ENCODE results near the gene EHMT2. TPM values are rescaled to one million over a fixed set of nuclear protein-coding genes. Genes with fewer than 3 reads are reported as not detected.
"Not testable (repeated sequence)": the region's sequence is repeated elsewhere in the genome, so short reads cannot be mapped to it uniquely, and the experiment has no call there.

The EHMT2 gene
- polyA plus RNA-seq, 3 donors from 2014 or later = 18.8 to 52.1 (median 21.5) TPM

DNA sequence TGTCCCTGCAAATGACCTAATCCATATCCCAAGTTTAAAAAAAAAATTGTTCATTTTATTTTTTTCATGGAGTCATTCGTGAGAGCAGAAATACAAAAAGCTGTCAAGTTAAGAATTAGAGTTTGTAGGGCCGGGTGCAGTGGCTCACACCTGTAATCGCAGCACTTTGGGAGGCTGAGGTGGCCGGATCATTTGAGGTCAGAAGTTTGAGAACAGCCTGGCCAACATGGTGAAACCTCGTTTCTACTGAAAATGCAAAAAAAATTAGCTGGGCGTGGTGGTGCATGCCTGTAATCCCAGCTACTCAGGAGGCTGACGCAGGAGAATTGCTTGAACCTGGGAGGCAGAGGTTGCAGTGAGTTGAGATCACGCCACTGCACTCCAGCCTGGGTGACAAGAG, 9.2 kb upstream of the EHMT2 start:
- not testable (repeated sequence) for H3K9me3 Mint-ChIP-seq; H3K36me3 Mint-ChIP-seq; H3K27ac Mint-ChIP-seq; DNase-seq; H3K27me3 Mint-ChIP-seq (ENCODE audit: low read depth in 3 of 3); H3K4me3 Mint-ChIP-seq
- peaks cover 11% of the 10 kb centered on the region in 2 donors for H3K4me1 Mint-ChIP-seq

DNA sequence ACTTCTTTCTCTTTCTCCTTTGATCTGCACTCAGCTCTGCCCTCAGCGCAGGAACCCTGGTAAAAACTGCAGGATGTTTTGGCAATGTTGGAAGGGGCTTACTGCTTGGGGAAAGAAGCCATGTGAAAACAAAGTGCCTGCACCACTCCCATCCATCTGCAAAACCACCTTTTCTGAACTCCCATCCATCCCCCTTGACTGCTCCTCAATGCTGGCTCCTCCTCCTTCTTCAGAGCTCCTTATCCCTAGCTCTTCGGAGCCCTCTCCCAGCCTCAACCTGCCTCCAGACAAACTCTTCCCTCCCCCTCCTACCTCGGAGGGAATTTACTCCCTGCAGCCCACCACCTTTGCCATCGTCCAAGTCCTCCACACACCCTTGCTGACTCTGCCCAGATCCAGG, 8.6 kb upstream of the EHMT2 start:
- no peak overlapping the region for H3K4me3 Mint-ChIP-seq
- peaks cover 11 to 13% of the 10 kb centered on the region in 2 donors for H3K4me1 Mint-ChIP-seq
- H3K27me3 Mint-ChIP-seq (ENCODE audit: low read depth in 3 of 3) = peaks cover 3 to 8% (median 8%) of the 10 kb centered on the region in 3 donors
- H3K27ac Mint-ChIP-seq = peak overlapping the region in 1 of 6 donors; percentile 14
- DNase-seq = no peak
- no peaks in the 10 kb centered on the region for H3K36me3 Mint-ChIP-seq
- H3K9me3 Mint-ChIP-seq = no peaks in the 10 kb centered on the region

DNA sequence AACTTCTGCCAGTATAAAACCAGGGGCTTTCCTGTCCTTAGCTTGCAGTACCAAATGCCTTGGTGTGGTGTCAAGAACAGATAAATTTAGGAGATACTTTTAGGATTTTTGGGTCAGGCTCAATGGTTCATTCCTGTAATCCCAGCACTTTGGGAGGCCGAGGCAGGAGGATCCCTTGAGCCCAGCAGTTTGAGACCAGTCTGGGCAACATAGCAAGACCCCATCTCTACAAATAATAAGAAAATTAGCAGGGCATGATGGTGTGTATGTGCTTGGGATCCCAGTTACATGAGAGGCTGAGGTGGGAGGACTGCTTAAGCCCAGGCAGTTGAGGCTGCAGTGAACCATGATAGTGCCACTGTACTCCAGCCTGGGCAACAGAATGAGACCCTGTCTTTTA, 7.5 kb upstream of the EHMT2 start:
- no peak overlapping the region for H3K4me3 Mint-ChIP-seq
- no peaks in the 10 kb centered on the region for H3K36me3 Mint-ChIP-seq
- H3K9me3 Mint-ChIP-seq = no peaks in the 10 kb centered on the region
- no peak for DNase-seq
- peaks cover 7 to 9% (median 8%) of the 10 kb centered on the region in 3 donors for H3K27me3 Mint-ChIP-seq (ENCODE audit: low read depth in 3 of 3)
- H3K4me1 Mint-ChIP-seq = peaks cover 12 to 20% of the 10 kb centered on the region in 2 donors
- H3K27ac Mint-ChIP-seq = no peak overlapping the region

DNA sequence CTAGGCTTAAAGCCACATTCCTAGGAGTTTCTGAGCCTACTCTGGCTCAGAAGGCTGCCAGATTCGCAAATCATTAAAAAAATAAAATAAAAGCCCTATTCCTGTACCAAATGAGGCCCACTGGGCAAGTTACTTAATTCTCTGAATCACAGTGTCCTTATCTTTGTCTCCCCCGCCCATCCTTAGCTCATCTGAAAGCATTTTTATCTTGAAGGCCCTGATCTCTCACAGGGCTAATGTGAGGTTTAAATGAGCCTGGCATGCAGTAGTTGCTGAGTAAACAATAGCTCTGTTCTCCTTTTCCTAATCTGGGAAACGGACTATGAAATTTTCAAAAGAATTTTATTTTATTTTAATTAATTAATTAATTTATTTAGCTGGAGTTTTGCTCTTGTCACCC, 6.5 kb upstream of the EHMT2 start:
- peaks cover 10 to 12% (median 12%) of the 10 kb centered on the region in 3 donors for H3K27me3 Mint-ChIP-seq (ENCODE audit: low read depth in 3 of 3)
- peaks cover 23 to 30% of the 10 kb centered on the region in 2 donors for H3K4me1 Mint-ChIP-seq
- peak overlapping the region in 3 of 5 donors; percentile 19 to 61 (median 33) for H3K4me3 Mint-ChIP-seq
- H3K27ac Mint-ChIP-seq = peak overlapping the region in 1 of 6 donors; percentile 18
- no peaks in the 10 kb centered on the region for H3K9me3 Mint-ChIP-seq
- H3K36me3 Mint-ChIP-seq = no peaks in the 10 kb centered on the region
- DNase-seq = no peak

DNA sequence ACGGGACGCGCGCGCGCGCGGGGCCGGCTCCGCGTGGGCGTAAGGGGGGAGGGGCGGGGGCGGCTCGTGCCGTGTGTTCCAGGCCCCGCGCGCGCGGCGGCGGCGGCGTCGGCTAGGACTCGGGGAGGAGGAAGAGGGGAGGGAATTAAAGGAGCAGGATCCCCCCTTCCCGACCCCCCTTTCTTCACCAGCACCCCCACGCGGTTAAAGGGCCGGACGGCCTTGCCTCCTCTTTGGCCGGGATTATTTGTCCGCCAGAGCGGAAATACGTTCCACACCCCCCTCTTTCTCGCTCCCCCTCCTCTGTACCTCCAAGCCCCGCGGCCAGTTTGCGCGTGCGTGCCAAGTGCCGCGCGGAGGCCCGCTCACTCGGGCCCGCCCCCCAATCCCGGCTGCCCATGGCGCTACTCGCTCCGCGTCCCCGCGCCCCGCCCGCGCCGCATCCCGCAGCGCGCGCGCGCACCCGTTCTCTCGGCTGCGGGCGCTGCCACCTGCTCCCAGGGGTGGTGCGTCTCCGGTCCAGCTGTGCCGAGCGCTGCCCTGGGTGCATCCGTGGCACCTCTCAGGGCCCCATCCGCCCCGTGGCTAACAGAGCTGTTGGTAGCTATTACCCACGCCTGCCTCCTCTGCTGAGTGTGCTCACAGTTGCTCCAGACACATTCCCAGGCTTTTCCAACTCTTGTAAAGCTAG, 4.6 kb upstream of the EHMT2 start, which contains the start of gene ZBTB12:
TSS of gene ZBTB12 (minus strand) at position 134 of the 691 bp plus-strand sequence. CDS start 781 bp downstream, outside the sequence.
- Mint-ChIP-seq H3K4me1 (peaks cover 37 to 43% of the 10 kb centered on the region in 2 donors), H3K4me3 (peak within 1 kb of the TSS; percentile 84 to 91 (median 88)), H3K9me3 (no peaks in the 10 kb centered on the region), H3K36me3 (no peaks in the 10 kb centered on the region), H3K27me3 (ENCODE audit: low read depth in 3 of 3) (peaks cover 12 to 18% (median 15%) of the 10 kb centered on the region in 3 donors), H3K27ac (peak within 1 kb of the TSS; percentile 18 to 86 (median 81))
- peak; percentile 82 to 87 (median 83) for DNase-seq

DNA sequence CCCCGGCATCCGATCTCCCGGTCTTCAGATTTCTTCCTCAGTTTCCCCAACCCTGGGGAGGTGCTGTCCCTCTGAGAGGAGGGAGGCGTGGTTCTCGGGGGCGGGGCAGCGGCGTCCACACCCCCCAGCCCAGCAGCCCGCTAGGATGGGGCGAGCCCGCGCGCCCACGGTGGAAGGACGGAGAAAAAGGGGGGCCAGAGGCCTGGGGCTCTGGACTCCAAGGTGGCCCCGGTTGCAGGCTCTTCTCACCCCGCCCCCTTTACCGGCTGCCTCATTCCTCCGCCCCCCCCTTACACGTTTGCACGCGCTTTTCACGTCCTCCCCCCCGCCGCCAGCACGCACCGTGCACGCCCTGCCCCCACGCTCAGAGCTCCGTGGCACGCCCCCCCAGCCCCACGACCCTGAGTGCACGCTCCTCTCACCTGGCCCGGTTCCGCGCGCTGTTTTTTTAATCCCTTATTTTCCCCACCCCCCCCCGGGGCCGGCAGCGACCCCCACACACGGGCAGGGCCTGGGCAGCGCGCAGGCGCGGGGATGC, 4.0 kb upstream of the EHMT2 start:
- Mint-ChIP-seq H3K4me1 (peaks cover 40 to 45% of the 10 kb centered on the region in 2 donors), H3K27me3 (ENCODE audit: low read depth in 3 of 3) (peaks cover 12 to 18% (median 15%) of the 10 kb centered on the region in 3 donors), H3K4me3 (peak overlapping the region; percentile 56 to 86 (median 70)), H3K36me3 (no peaks in the 10 kb centered on the region), H3K27ac (peak overlapping the region in 2 of 6 donors; percentile 7 to 50), H3K9me3 (no peaks in the 10 kb centered on the region)
- DNase-seq = peak; percentile 38 to 57 (median 52)

DNA sequence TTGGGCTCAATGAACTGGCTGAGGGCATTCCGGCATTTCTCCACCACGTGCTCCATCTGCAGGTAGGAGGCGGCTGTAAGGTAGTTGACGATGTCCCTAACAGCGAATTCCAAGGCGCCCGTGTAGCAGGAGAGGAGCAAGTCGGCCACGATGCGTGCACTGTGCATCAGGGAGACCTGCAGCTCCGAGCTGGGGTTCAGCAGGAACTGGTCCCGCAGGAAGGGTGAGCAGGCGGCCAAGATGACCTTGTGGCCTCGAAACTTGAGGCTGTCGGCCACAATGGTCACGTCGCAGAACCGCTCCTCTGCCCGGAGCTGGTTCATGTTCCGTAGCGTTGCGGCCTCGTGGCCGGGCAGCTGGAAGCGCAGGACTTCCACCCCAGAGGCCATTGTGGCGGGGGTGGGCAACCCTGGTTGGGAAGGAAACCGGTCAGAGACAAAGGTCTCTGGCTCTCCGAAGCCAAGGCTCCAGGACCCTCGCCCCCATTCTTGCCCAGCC, 3.5 kb upstream of the EHMT2 start:
- H3K27ac Mint-ChIP-seq = peak overlapping the region in 1 of 6 donors; percentile 45
- H3K27me3 Mint-ChIP-seq (ENCODE audit: low read depth in 3 of 3) = peaks cover 12 to 18% (median 15%) of the 10 kb centered on the region in 3 donors
- no peaks in the 10 kb centered on the region for H3K9me3 Mint-ChIP-seq
- DNase-seq = no peak
- H3K4me1 Mint-ChIP-seq = peaks cover 45 to 48% of the 10 kb centered on the region in 2 donors
- no peaks in the 10 kb centered on the region for H3K36me3 Mint-ChIP-seq
- H3K4me3 Mint-ChIP-seq = peak overlapping the region; percentile 56 to 86 (median 70)

DNA sequence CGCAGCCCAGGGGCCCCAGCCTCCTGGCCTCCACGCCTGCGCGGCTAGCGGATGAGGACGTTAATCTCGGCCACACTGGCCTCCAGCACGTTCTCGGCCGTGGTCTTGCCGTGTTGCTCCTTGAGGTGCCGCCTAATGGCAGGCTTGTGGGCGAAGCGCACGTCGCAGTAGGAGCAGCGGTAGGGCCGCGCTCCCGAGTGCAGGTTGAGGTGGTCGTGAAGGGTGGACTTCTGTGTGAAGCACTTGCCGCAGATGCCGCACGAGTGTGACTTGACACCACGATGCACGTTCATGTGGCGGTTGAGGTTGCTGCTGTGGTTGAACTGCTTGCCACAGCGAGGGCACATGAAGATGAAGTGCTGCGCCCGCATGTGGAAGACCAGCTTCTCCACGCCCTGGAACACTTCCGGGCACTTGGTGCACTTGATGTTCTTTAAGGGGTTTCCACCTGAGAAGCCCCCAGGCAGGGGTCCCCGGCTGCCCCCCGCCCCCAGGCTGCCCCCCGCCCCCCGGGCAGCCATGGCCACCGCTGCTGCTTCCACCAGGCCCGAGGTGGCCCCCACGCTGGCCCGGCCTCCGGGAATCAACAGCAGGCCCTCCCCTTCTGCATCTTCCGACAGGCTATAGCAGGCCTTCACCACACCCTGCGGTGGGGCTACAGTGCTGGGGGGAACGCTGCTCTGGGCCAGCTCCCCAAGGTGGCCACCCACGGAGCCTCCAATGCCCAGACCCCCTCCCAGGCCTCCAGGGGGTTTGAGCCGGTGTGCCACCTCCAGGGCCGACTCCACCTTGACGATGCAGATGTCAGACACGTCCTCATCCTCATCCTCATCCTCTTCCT, 2.6 kb upstream of the EHMT2 start:
- Mint-ChIP-seq H3K9me3 (no peaks in the 10 kb centered on the region), H3K4me3 (peak overlapping the region; percentile 65 to 74 (median 72)), H3K27ac (peak overlapping the region; percentile 56 to 87 (median 79)), H3K27me3 (ENCODE audit: low read depth in 3 of 3) (peaks cover 12 to 18% (median 15%) of the 10 kb centered on the region in 3 donors), H3K36me3 (no peaks in the 10 kb centered on the region), H3K4me1 (peaks cover 49 to 50% of the 10 kb centered on the region in 2 donors)
- DNase-seq = peak; percentile 61 to 64 (median 63)

DNA sequence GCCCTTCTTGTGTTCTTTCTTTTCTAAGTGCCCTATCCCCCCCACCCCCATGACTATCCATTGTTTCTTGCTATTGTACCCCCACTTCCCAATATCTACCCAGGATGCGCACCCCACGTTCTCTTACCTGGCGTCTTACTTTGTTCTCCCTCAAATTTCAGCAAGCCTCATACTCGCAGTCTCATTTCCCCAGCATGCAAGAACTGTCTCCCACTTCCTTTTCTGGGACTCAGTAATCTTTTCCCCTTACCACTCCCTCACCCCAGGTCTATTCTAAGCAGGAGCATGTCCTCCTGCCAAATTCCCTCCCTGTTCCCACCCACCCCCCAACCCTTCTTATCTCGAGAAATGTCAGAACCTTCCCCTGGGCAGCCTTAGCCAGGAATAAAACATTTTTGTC, 1.7 kb upstream of the EHMT2 start:
- no peaks in the 10 kb centered on the region for H3K9me3 Mint-ChIP-seq
- H3K27ac Mint-ChIP-seq = peak overlapping the region in 3 of 6 donors; percentile 72 to 81 (median 77)
- H3K27me3 Mint-ChIP-seq (ENCODE audit: low read depth in 3 of 3) = peaks cover 12 to 18% (median 15%) of the 10 kb centered on the region in 3 donors
- H3K36me3 Mint-ChIP-seq = no peaks in the 10 kb centered on the region
- no peak for DNase-seq
- peaks cover 49 to 50% of the 10 kb centered on the region in 2 donors for H3K4me1 Mint-ChIP-seq
- H3K4me3 Mint-ChIP-seq = peak overlapping the region; percentile 65 to 74 (median 72)

DNA sequence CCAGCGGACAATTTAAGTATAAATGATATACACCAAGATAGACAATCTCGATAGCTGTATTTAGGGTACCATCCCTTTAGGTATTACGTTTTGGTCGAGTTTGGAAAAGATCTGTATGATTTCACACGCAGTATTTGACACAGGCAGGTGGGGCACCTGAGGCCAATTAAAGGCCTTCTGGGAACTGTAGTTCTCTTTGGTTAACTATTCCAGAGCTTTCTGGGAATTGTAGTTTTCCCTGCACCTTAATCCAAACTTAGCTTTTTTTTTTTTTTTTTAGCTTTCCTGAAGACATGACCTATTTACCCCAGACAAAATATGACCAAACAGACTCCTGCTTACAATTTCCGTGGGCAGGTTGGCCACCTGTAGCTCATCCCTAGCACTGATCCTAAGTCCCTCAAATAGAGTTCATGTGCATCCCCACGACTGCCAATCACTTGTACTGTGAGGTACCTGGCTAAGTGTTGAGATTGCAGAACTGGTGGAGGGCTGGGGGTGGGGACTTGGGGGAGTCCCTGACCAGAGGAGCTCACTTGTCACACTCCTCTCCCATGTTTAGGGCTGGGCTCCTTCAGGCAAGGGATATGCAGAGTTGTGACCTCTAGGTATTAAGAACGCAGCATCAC, 999 bp upstream of the EHMT2 start:
- DNase-seq = peak; percentile 40 to 43 (median 41)
- Mint-ChIP-seq H3K9me3 (no peaks in the 10 kb centered on the region), H3K4me1 (peaks cover 49 to 50% of the 10 kb centered on the region in 2 donors), H3K36me3 (no peaks in the 10 kb centered on the region), H3K27me3 (ENCODE audit: low read depth in 3 of 3) (peaks cover 12 to 18% (median 15%) of the 10 kb centered on the region in 3 donors), H3K27ac (peak overlapping the region; percentile 91 to 99 (median 95)), H3K4me3 (peak overlapping the region; percentile 91 to 99 (median 96))

DNA sequence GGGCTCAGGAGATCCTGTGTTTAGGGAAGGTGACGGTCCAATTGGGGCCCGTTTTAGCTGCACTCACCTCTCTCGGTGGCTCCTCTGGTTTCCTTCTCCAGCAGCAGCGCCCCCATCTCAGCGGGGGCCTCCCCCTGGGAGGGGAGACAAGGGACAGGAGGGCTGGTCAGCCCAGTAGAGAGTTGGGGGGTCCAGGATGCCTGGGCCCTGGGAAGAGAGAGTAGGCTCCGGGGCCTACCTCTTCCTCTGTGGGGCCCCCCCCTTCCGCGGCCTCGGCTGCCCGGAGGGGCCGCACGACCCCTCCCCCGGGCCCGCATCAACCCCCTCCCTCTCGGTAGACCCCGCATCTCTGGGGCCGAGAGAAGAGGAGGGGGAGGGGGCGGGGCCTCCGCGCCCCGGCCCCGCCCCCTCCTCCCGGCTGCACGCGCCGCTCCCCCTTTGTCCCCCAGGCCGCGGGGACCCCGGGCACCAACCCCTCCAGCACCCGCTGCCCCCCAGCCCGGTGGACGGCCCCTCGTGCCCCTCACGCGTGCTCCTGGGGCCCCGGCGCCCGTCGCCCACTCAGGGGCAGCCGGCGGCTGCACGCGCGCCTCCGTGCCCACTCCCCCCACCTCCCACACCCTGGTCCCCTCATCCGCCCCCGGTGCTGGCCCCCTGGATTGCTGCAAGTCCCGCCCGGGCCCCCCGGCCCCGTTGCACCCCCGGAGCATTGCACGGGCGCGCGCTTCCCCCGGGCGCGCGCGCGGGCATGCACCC, 464 bp downstream of the EHMT2 start:
- peak in 1 of 3 donors; percentile 3 for DNase-seq
- Mint-ChIP-seq H3K27ac (peak overlapping the region; percentile 67 to 94 (median 88)), H3K27me3 (ENCODE audit: low read depth in 3 of 3) (peaks cover 6 to 13% (median 10%) of the 10 kb centered on the region in 3 donors), H3K4me1 (peaks cover 38 to 40% of the 10 kb centered on the region in 2 donors), H3K36me3 (peaks cover 0 to 7% (median 3%) of the 10 kb centered on the region in 3 donors), H3K4me3 (peak overlapping the region; percentile 71 to 95 (median 82)), H3K9me3 (no peaks in the 10 kb centered on the region)

DNA sequence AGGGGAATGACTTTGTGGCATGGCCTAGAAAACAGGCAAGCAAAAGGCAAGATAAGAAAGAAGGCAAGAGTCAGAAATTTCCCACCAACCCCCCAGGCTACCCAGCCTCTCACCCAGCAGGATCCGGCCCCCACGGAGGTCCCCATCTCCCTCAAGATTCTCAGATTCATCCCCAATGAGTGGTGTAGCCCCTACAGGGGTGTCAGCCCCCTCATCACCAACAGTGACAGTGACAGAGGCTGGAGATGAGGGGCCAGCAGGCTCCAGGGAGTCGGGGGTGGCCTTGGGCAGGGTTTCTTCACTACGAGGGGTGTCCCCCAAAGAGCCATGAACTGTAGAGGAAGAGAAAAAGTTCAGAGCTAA, 1.0 kb downstream of the EHMT2 start:
- peak overlapping the region; percentile 67 to 94 (median 88) for H3K27ac Mint-ChIP-seq
- H3K4me1 Mint-ChIP-seq = peaks cover 38 to 39% of the 10 kb centered on the region in 2 donors
- H3K9me3 Mint-ChIP-seq = no peaks in the 10 kb centered on the region
- H3K4me3 Mint-ChIP-seq = peak overlapping the region; percentile 71 to 85 (median 82)
- DNase-seq = no peak
- peaks cover 3 to 11% (median 9%) of the 10 kb centered on the region in 3 donors for H3K36me3 Mint-ChIP-seq
- H3K27me3 Mint-ChIP-seq (ENCODE audit: low read depth in 3 of 3) = peaks cover 5 to 12% (median 10%) of the 10 kb centered on the region in 3 donors

Measured in immature natural killer cell (primary cell).